GM12801 (cell line): ENCODE results near the gene RHBDF2.

Experiments
- CTCF ChIP-seq: IDR thresholded peaks from one replicate; pipeline ENCODE4 v1.5.1; 2011; ENCODE audit warnings: control low read depth; ENCODE audit not compliant: insufficient read length; ENCODE audit errors: extremely low read depth

RHBDF2 gene

GRCh38 chr17:76447931-76448652, 53.1 kb downstream of the RHBDF2 start:
- no peak for TF ChIP-seq CTCF

DNA sequence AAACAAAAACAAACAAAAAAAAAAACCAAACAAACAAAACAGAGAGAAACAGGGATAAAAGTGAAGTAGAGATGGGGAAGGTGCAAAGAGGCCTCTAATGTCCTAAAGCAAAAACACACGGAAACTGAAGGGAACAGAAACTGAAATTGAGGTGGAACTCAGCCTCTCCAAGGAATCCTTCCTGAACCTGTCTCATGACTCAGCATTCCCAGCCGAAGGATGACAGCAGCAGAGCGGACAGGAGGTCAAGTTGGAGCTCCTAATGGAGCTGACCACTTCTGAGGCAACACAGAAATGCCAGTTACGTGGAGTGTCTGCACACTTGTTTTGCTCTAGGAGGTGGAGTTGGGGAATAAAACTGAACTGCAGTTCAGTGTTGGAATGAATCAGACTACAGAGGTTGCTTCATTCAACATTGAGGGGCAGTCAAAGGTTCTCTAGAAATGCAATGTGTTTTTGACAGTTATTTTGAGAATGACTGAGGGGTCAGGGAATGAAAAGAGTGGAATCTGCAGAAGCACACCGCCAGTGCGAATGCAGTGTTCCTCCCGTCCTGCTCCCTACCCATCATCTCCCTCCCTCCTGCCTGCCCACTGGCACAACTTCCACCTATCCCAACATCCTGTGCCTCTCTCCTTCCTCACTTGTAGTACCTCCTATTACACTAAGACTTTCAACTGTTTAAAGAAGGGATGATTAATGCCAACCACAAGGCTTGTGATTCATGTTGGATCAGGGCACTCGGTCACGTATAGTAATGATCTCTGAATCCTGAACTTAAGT, 54.6 kb downstream of the RHBDF2 start:
- no peak for TF ChIP-seq CTCF

- no peak for TF ChIP-seq CTCF
These were observed 55.4 kb downstream of the RHBDF2 start for GRCh38 chr17:76445697-76446448.

GRCh38 chr17:76444518-76445311, 56.5 kb downstream of the RHBDF2 start:
- TF ChIP-seq CTCF = no peak

GRCh38 chr17:76442341-76443338, 58.6 kb downstream of the RHBDF2 start:
- TF ChIP-seq CTCF = no peak

GRCh38 chr17:76441686-76442340, 59.4 kb downstream of the RHBDF2 start:
- TF ChIP-seq CTCF = no peak
